Astrocyte (in vitro differentiated cells and primary cell): ENCODE results near the gene VEGFA. TPM values are rescaled to one million over a fixed set of nuclear protein-coding genes. Genes with fewer than 3 reads are reported as not detected.

Source experiments
- DNase-seq: peaks from one replicate; pipeline ENCODE4 v3.0.0-alpha.2; 2010; ENCODE audit warnings: low read depth
- FAIRE-seq: peaks from 2 replicates; lab custom pipeline; 2011; peaks lifted over from hg19 to GRCh38; lab: Jason Lieb, UNC
- H2AFZ ChIP-seq: 2 replicates; pipeline ENCODE4 v1.6.0; 2012; ENCODE audit warnings: low read depth, low read length, inconsistent platforms
- H3K27ac ChIP-seq: 2 replicates; pipeline ENCODE4 v1.5.1; 2011; ENCODE audit warnings: low read depth, low read length, inconsistent platforms
- H3K27me3 ChIP-seq: 2 replicates; pipeline ENCODE4 v1.6.0; 2011; ENCODE audit warnings: low read length, inconsistent platforms; ENCODE audit not compliant: insufficient read depth
- H3K36me3 ChIP-seq: 2 replicates; pipeline ENCODE4 v1.5.1; 2011; ENCODE audit warnings: low read length, inconsistent platforms; ENCODE audit not compliant: insufficient read depth
- H3K4me1 ChIP-seq: 2 replicates; pipeline ENCODE4 v1.5.1; 2011; ENCODE audit warnings: low read length, inconsistent platforms; ENCODE audit not compliant: insufficient read depth
- H3K4me2 ChIP-seq: 2 replicates; pipeline ENCODE4 v1.6.0; 2012; ENCODE audit warnings: low read length, inconsistent platforms
- H3K4me3 ChIP-seq: 2 replicates; pipeline ENCODE4 v1.5.1; 2011; ENCODE audit warnings: low read depth, mild to moderate bottlenecking, low read length, inconsistent platforms; ENCODE audit not compliant: insufficient read depth
- H3K79me2 ChIP-seq: 2 replicates; pipeline ENCODE4 v1.6.0; 2012; ENCODE audit warnings: mild to moderate bottlenecking, low read length, inconsistent platforms; ENCODE audit not compliant: insufficient read depth
- H3K9ac ChIP-seq: 2 replicates; pipeline ENCODE4 v1.6.0; 2012; ENCODE audit warnings: mild to moderate bottlenecking, low read length, inconsistent platforms
- H3K9me3 ChIP-seq: 2 replicates; pipeline ENCODE4 v1.5.1; 2012; ENCODE audit warnings: low read depth, mild to moderate bottlenecking, low read length, inconsistent platforms; ENCODE audit not compliant: insufficient read depth
- H4K20me1 ChIP-seq: 2 replicates; pipeline ENCODE4 v1.6.0; 2012; ENCODE audit warnings: low read length, inconsistent platforms; ENCODE audit not compliant: insufficient read depth
- H3K27ac Mint-ChIP-seq: one replicate; pipeline ENCODE4 v1.8.0; 2021; ENCODE audit warnings: mild to moderate bottlenecking, mixed read lengths; ENCODE audit not compliant: unreplicated experiment
- H3K27me3 Mint-ChIP-seq: one replicate; pipeline ENCODE4 v1.8.0; 2021; ENCODE audit warnings: low read depth, mixed read lengths; ENCODE audit not compliant: unreplicated experiment
- H3K36me3 Mint-ChIP-seq: one replicate; pipeline ENCODE4 v1.8.0; 2021; ENCODE audit warnings: low read depth, mixed read lengths; ENCODE audit not compliant: unreplicated experiment
- H3K4me1 Mint-ChIP-seq: one replicate; pipeline ENCODE4 v1.8.0; 2021; ENCODE audit warnings: low read depth, mixed read lengths; ENCODE audit not compliant: unreplicated experiment
- H3K4me3 Mint-ChIP-seq: one replicate; pipeline ENCODE4 v1.8.0; 2021; ENCODE audit warnings: mild to moderate bottlenecking, moderate library complexity, mixed read lengths; ENCODE audit not compliant: unreplicated experiment
- H3K9me3 Mint-ChIP-seq: one replicate; pipeline ENCODE4 v1.8.0; 2021; ENCODE audit warnings: mild to moderate bottlenecking, mixed read lengths; ENCODE audit not compliant: unreplicated experiment
- CTCF ChIP-seq: IDR thresholded peaks from 2 replicates; pipeline ENCODE4 v1.5.1; 2011; ENCODE audit warnings: low read depth, mild to moderate bottlenecking, inconsistent platforms, low read length, moderate library complexity; ENCODE audit not compliant: insufficient read depth
- EZH2 ChIP-seq: IDR thresholded peaks from 2 replicates; pipeline ENCODE4 v1.6.1; 2012; ENCODE audit warnings: mild to moderate bottlenecking, low read length, inconsistent platforms; ENCODE audit not compliant: insufficient read depth
- total RNA-seq: library from RNA; stranded (reverse); gene quantifications from 2 replicates; pipeline ENCODE4 v1.2.1, GENCODE V29; 2021

The VEGFA gene
- total RNA-seq, 1 donor from 2014 or later, result 144 TPM

- Mint-ChIP-seq H3K4me1 (no peaks in the 10 kb centered on the region), H3K9me3 (peaks cover 2% of the 10 kb centered on the region), H3K27me3 (peaks cover 66% of the 10 kb centered on the region), H3K27ac (no peak overlapping the region), H3K4me3 (no peak overlapping the region), H3K36me3 (peaks cover 2% of the 10 kb centered on the region)
- no peaks in the 10 kb centered on the region for H4K20me1 ChIP-seq
- TF ChIP-seq EZH2 (no peak), CTCF (no peak)
- H2AFZ ChIP-seq, result no peak overlapping the region
- no peaks in the 10 kb centered on the region for H3K4me1 ChIP-seq
- H3K4me2 ChIP-seq, result no peak overlapping the region
- H3K27me3 ChIP-seq, result peaks cover 15% of the 10 kb centered on the region
- no peaks in the 10 kb centered on the region for H3K9me3 ChIP-seq
- H3K27ac ChIP-seq, result no peak overlapping the region
- H3K36me3 ChIP-seq, result no peaks in the 10 kb centered on the region
- no peak for DNase-seq
- no peak overlapping the region for H3K9ac ChIP-seq
- FAIRE-seq, result no peak
- H3K79me2 ChIP-seq, result no peaks in the 10 kb centered on the region
- no peak overlapping the region for H3K4me3 ChIP-seq
Measured at GRCh38 chr6:43746613-43747102, 23.4 kb upstream of the VEGFA start.

- TF ChIP-seq EZH2 (no peak), CTCF (no peak)
- no peaks in the 10 kb centered on the region for H3K4me1 ChIP-seq
- H3K36me3 ChIP-seq, result no peaks in the 10 kb centered on the region
- peaks cover 2% of the 10 kb centered on the region for H3K36me3 Mint-ChIP-seq
- no peak overlapping the region for H3K27ac Mint-ChIP-seq
- H3K9ac ChIP-seq, result no peak overlapping the region
- peaks cover 15% of the 10 kb centered on the region for H3K27me3 ChIP-seq
- DNase-seq, result no peak
- peaks cover 55% of the 10 kb centered on the region for H3K27me3 Mint-ChIP-seq
- H3K79me2 ChIP-seq, result no peaks in the 10 kb centered on the region
- no peak overlapping the region for H3K27ac ChIP-seq
- H3K9me3 Mint-ChIP-seq, result peaks cover 2% of the 10 kb centered on the region
- no peaks in the 10 kb centered on the region for H3K9me3 ChIP-seq
- H3K4me2 ChIP-seq, result no peak overlapping the region
- no peaks in the 10 kb centered on the region for H3K4me1 Mint-ChIP-seq
- H2AFZ ChIP-seq, result no peak overlapping the region
- no peak overlapping the region for H3K4me3 ChIP-seq
- no peak for FAIRE-seq
- no peaks in the 10 kb centered on the region for H4K20me1 ChIP-seq
- no peak overlapping the region for H3K4me3 Mint-ChIP-seq
Measured at GRCh38 chr6:43747784-43748183, 22.2 kb upstream of the VEGFA start.

GRCh38 chr6:43748765-43749164 is 21.2 kb upstream of the VEGFA start:
- no peak overlapping the region for H3K4me2 ChIP-seq
- H2AFZ ChIP-seq, result no peak overlapping the region
- H4K20me1 ChIP-seq, result no peaks in the 10 kb centered on the region
- peaks cover 2% of the 10 kb centered on the region for H3K9me3 Mint-ChIP-seq
- peaks cover 2% of the 10 kb centered on the region for H3K36me3 Mint-ChIP-seq
- no peaks in the 10 kb centered on the region for H3K4me1 ChIP-seq
- no peaks in the 10 kb centered on the region for H3K9me3 ChIP-seq
- TF ChIP-seq EZH2, result no peak
- FAIRE-seq (no peak), DNase-seq (no peak)
- H3K9ac ChIP-seq, result no peak overlapping the region
- H3K27me3 Mint-ChIP-seq, result peaks cover 45% of the 10 kb centered on the region
- no peaks in the 10 kb centered on the region for H3K36me3 ChIP-seq
- no peak overlapping the region for H3K27ac Mint-ChIP-seq
- no peak overlapping the region for H3K4me3 Mint-ChIP-seq
- no peak overlapping the region for H3K27ac ChIP-seq
- H3K79me2 ChIP-seq, result no peaks in the 10 kb centered on the region
- peaks cover 15% of the 10 kb centered on the region for H3K27me3 ChIP-seq
- H3K4me3 ChIP-seq, result no peak overlapping the region
- H3K4me1 Mint-ChIP-seq, result no peaks in the 10 kb centered on the region
